Fibroblast of lung (primary cell): ENCODE data around the gene PPAN.

ENCODE experiments used
- CTCF ChIP-seq, 2 donors: IDR thresholded peaks in 1 of 2; conservative IDR thresholded peaks in 1 of 2; 1 replicate in 1 of 2; 2 replicates in 1 of 2; pipeline ENCODE4 v1.5.1; 2011 to 2012; ENCODE audit warnings: low read length in 2 of 2, control low read depth in 1 of 2, inconsistent platforms in 1 of 2, low read depth in 1 of 2, mild to moderate bottlenecking in 1 of 2
- EZH2 ChIP-seq: IDR thresholded peaks from 2 replicates; pipeline ENCODE4 v1.5.1; 2012; ENCODE audit warnings: low read length, control low read depth, mild to moderate bottlenecking; ENCODE audit errors: missing control alignments

GRCh38 chr19:10151521-10151920 lies 45.4 kb downstream of the PPAN start:
- no peak for TF ChIP-seq CTCF (conservative IDR thresholded peaks at IDR 0.05 in 1 of 2, IDR thresholded peaks at IDR 0.05 in 1 of 2; ENCODE audit: low read depth in 1 of 2, low read length in 2 of 2)
- TF ChIP-seq EZH2 = no peak
